ENCODE data around the gene ESRRA.
"Not testable (repeated sequence)": the region's sequence is repeated elsewhere in the genome, so short reads cannot be mapped to it uniquely, and the experiment has no call there.

The ESRRA gene

DNA sequence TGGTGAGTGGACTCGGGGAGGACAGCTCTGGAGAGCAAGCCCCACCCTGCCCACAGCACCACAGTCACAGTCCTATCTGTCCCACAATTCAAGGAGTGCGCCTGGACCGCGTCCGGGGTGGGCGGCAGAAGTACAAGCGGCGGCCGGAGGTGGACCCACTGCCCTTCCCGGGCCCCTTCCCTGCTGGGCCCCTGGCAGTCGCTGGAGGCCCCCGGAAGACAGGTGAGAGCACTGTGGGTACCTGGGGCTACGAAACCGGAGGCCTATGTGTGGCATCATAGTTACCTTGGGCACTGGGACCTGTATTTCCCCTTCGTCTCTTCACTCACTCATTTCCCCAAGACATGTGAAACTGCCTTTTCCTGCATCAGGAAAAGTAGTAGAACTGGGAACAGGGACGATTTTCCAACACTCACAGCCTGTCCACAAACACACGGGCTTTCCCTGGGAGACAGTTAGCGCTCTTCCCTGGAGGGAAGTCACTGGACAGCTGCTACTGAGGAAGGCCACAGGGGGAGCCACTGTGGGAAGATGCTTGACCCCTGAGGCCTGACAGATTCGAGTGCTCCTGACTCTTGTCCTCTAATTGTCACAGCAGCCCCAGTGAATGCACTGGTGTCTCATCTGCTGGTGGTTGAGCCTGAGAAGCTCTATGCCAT lies 9.0 kb downstream of the ESRRA start:
- TF ChIP-seq JUND (IDR thresholded peaks at IDR 0.05; ENCODE audit: low read depth): no peak
- DNase-seq (ENCODE audit: low read depth in 1 of 2, low spot score in 1 of 2): peak in 1 of 2 experiments; percentile 49
- in situ Hi-C loops (cut with HindIII; ENCODE audit: low pct_unique_long_range_greater_than_20kb, low sequenced_read_pairs): no loop called here

DNA sequence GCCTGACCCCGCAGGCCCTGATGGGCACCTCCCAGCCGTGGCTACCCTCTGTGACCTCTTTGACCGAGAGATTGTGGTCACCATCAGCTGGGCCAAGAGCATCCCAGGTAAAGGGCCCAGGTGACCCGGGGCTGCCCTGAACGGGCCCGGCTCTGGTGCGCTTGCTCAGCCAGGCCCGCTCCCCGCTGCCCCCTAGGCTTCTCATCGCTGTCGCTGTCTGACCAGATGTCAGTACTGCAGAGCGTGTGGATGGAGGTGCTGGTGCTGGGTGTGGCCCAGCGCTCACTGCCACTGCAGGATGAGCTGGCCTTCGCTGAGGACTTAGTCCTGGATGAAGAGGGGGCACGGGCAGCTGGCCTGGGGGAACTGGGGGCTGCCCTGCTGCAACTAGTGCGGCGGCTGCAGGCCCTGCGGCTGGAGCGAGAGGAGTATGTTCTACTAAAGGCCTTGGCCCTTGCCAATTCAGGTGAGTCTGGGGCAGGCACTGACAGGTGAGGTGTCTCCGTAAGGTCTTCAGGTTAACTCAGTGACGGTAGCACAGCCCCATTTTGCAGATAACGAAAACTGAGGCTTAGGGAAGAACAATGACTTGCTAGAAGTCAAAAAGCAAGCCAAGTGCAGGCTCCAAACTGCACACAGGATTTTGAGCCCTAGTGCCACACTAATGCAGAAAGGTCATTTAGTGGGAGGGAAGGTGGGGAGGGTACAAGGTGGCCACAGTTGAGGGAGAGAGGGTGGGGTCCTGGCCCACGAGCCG lies 9.7 kb downstream of the ESRRA start:
- DNase-seq (ENCODE audit: low read depth in 1 of 2, low spot score in 1 of 2): no peak
- in situ Hi-C loops (cut with HindIII; ENCODE audit: low pct_unique_long_range_greater_than_20kb, low sequenced_read_pairs): no loop called here
- no peak for TF ChIP-seq JUND (IDR thresholded peaks at IDR 0.05; ENCODE audit: low read depth)

DNA sequence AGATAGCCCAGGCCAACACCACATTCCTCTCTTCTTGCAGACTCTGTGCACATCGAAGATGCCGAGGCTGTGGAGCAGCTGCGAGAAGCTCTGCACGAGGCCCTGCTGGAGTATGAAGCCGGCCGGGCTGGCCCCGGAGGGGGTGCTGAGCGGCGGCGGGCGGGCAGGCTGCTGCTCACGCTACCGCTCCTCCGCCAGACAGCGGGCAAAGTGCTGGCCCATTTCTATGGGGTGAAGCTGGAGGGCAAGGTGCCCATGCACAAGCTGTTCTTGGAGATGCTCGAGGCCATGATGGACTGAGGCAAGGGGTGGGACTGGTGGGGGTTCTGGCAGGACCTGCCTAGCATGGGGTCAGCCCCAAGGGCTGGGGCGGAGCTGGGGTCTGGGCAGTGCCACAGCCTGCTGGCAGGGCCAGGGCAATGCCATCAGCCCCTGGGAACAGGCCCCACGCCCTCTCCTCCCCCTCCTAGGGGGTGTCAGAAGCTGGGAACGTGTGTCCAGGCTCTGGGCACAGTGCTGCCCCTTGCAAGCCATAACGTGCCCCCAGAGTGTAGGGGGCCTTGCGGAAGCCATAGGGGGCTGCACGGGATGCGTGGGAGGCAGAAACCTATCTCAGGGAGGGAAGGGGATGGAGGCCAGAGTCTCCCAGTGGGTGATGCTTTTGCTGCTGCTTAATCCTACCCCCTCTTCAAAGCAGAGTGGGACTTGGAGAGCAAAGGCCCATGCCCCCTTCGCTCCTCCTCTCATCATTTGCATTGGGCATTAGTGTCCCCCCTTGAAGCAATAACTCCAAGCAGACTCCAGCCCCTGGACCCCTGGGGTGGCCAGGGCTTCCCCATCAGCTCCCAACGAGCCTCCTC lies 10.6 kb downstream of the ESRRA start:
- DNase-seq (ENCODE audit: low read depth in 1 of 2, low spot score in 1 of 2); in situ Hi-C loops (cut with HindIII; ENCODE audit: low pct_unique_long_range_greater_than_20kb, low sequenced_read_pairs): not testable (repeated sequence)

DNA sequence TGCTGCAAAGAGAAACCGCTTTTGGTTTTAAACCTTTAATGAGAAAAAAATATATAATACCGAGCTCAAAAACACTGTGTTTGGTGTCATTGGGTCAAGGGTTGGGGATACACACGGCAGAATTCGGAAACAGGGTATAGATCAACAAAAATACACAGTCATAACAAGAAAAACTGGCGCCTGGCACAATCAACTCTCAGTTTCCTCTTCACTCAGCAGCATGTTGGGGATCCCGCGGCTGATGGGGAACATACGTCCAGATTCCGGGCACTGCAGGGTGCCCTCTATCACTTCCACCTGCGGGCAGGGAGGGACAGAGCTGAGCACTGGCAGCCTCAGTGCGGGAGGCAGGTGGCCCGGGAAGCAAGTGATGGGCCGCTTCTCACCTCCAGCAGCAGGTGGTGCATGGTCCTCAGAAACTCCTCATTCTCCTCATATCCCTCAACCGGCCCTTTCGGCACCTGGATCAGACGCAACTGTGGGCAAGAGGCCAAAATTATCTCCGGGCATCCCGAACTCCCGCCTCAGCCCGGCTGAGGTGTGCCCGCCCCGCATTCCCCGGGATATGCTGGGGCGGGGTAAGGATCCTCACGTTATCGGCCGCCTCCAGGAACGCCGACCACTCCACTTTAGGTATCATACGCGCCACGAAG lies 11.5 kb downstream of the ESRRA start:
- no peak for TF ChIP-seq JUND (IDR thresholded peaks at IDR 0.05; ENCODE audit: low read depth)
- DNase-seq (ENCODE audit: low read depth in 1 of 2, low spot score in 1 of 2): peak in 1 of 2 experiments; percentile 82
- in situ Hi-C loops (cut with HindIII; ENCODE audit: low pct_unique_long_range_greater_than_20kb, low sequenced_read_pairs): no loop called here

DNA sequence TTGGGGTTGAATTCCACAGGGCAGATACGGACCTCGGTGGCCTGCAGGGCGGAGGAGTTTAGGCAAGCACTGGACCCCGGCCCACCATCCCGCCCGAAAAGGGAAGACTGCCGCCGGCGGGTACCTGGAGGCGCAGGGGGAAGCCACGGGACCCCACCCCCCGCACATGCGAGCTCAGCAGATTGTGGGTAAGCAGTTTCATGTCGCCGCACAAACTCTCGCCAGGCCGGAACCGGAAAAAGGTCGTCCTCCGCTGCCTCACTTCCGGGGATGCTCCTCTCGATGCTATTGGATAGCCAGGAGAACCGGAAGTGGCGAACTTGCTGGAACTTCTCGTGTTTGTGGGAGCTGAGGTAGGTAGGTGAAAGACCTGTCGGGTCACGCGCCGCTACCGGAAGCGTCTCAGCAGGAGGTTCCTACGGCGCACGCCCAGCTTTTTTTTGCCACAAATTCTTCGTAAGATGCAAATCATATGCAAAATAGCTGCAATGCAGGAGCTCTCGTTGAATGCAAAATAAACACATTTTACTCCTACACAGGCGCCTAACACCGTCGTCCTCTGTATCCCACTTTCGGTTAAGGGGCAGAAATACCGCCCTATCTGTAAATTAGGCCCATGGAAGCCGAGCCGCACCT lies 12.1 kb downstream of the ESRRA start, which contains the start of gene TRMT112:
Gene TRMT112, minus strand, starts transcription at position 235 of the 636 bp plus-strand sequence. Its CDS starts 33 bp downstream, at position 202.
- in situ Hi-C loops (cut with HindIII; ENCODE audit: low pct_unique_long_range_greater_than_20kb, low sequenced_read_pairs): no loop called here
- TF ChIP-seq JUND (IDR thresholded peaks at IDR 0.05; ENCODE audit: low read depth): no peak
- DNase-seq (ENCODE audit: low read depth in 1 of 2, low spot score in 1 of 2): peak; percentile 94 to 100

DNA sequence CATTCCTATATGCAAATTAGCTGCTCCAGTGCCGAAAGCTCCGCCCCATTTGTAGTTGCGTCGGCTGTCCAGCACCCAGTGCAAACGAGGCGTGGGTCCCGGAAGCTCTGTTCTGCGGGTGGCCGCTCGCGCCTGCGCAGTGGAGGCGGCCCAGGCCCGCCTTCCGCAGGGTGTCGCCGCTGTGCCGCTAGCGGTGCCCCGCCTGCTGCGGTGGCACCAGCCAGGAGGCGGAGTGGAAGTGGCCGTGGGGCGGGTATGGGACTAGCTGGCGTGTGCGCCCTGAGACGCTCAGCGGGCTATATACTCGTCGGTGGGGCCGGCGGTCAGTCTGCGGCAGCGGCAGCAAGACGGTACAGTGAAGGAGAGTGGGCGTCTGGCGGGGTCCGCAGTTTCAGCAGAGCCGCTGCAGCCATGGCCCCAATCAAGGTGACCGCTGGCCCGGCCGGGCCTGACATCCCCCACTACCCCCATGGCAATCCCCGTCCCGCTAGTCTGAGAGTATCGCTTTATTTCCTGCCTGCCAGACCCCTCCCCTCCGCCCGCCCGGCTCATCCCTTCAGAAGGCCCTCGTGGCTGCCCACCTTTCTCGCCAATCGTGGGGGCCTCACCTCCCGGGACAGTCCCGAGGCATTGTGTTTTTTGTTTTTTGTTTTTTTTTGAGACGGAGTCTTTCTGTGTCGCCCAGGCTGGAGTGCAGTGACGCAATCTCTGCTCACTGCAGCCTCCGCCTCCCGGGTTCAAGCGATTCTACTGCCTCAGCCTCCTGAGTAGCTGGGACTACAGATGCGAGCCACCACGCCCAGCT lies 12.8 kb downstream of the ESRRA start, which contains the start of gene PRDX5:
Gene PRDX5, plus strand, starts transcription at position 161 of the 805 bp plus-strand sequence. Its CDS starts 95 bp downstream, at position 256.
- no peak for TF ChIP-seq JUND (IDR thresholded peaks at IDR 0.05; ENCODE audit: low read depth)
- DNase-seq (ENCODE audit: low read depth in 1 of 2, low spot score in 1 of 2): peak; percentile 96 to 99
- in situ Hi-C loops (cut with HindIII; ENCODE audit: low pct_unique_long_range_greater_than_20kb, low sequenced_read_pairs): no loop called here

DNA sequence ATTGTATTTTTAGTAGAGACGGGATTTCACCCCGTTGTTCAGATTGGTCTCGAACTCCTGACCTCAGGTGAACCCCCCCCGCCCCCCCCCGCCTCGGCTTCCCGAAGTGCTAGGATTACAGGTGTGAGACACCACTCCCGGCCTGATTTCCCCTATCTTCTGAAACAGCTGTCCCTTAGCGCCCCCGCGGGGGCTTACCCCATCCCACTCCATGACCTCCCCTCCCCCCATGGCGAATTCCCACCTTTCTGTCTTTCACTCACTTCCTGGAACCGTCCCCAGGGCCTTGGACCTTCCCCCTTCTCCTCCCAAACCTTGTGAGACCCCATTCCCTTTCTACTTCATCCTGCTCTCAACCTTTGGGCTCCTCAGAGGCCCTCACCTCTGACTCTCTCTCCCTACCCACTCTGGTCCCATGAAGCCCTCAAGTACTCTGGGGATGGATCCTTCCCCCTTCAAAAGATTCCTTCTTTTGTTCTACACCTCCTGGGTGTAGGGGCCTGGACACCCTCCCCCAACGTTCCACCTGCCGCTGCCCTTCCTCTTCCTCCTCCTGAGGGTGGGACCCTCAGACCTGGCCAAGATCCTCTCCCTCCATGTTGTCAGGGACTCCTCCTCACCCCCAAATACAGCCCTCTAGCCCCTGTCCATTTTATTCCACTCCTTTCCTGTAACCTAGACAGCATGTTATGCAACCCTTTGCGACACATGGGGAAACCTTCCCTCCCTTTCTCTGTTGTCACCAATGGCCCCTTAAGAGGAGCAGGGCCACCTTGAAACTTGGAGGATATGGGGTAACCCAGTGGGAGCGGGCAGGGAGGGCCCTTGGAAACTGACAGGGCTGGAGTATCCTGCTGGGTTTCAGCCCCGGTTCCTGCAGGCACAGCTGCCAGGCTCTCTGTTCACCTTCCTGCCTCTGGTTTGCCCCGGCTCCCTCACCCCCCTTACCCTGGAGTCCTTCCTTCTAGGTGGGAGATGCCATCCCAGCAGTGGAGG lies 13.7 kb downstream of the ESRRA start:
- no peak for DNase-seq (ENCODE audit: low read depth in 1 of 2, low spot score in 1 of 2)
- TF ChIP-seq JUND (IDR thresholded peaks at IDR 0.05; ENCODE audit: low read depth): no peak
- in situ Hi-C loops (cut with HindIII; ENCODE audit: low pct_unique_long_range_greater_than_20kb, low sequenced_read_pairs): no loop called here

DNA sequence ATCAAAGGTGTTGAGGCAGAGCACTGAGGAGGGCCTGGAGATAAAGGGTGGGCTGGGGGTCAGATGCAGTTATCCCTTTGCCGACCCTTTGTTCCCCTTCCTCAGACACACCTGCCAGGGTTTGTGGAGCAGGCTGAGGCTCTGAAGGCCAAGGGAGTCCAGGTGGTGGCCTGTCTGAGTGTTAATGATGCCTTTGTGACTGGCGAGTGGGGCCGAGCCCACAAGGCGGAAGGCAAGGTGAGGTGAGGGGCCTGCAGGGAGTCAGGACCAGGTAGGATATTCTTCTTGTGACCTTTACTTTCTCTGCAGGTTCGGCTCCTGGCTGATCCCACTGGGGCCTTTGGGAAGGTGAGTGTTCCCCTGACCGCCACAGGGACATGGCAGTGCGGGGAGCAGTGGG lies 15.2 kb downstream of the ESRRA start:
- in situ Hi-C loops (cut with HindIII; ENCODE audit: low pct_unique_long_range_greater_than_20kb, low sequenced_read_pairs): no loop called here
- TF ChIP-seq JUND (IDR thresholded peaks at IDR 0.05; ENCODE audit: low read depth): no peak

DNA sequence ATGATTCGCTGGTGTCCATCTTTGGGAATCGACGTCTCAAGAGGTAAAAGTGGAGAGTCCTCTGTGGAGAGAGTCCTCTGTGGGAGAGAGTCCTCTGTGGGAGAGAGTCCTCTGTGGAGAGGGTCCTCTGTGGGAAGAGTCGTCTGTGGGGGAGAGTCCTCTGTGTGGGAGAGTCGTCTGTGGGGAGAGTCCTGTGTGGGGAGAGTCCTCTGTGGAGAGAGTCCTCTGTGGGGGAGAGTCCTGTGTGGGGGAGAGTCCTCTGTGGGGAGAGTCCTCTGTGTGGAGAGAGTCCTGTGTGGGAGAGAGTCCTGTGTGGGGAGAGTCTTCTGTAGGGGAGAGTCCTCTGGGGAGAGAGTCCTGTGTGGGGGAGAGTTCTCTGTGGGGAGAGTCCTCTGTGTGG lies 15.7 kb downstream of the ESRRA start:
- TF ChIP-seq JUND (IDR thresholded peaks at IDR 0.05; ENCODE audit: low read depth): no peak
- in situ Hi-C loops (cut with HindIII; ENCODE audit: low pct_unique_long_range_greater_than_20kb, low sequenced_read_pairs): no loop called here
- no peak for DNase-seq (ENCODE audit: low read depth in 1 of 2, low spot score in 1 of 2)

More for the DNA sequence above, 15.2 kb downstream of the ESRRA start:
- DNase-seq (ENCODE audit: low read depth in 1 of 2, low spot score in 1 of 2): no peak

DNA sequence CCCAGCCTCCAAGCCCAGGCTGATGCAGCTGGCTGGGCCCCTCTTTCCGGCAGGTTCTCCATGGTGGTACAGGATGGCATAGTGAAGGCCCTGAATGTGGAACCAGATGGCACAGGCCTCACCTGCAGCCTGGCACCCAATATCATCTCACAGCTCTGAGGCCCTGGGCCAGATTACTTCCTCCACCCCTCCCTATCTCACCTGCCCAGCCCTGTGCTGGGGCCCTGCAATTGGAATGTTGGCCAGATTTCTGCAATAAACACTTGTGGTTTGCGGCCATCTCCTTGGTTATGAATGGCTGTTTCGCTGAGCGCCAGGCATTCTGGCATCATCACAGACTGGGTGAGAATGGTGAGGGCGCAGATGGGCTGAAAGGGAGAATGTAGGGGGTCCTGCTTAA lies 16.2 kb downstream of the ESRRA start:
- in situ Hi-C loops (cut with HindIII; ENCODE audit: low pct_unique_long_range_greater_than_20kb, low sequenced_read_pairs): no loop called here
- DNase-seq (ENCODE audit: low read depth in 1 of 2, low spot score in 1 of 2): no peak
- TF ChIP-seq JUND (IDR thresholded peaks at IDR 0.05; ENCODE audit: low read depth): no peak

Data from T47D (cell line).